Erythroblast (primary cell): ENCODE data around the gene CDK11B.
"Not testable (repeated sequence)": the region's sequence is repeated elsewhere in the genome, so short reads cannot be mapped to it uniquely, and the experiment has no call there.

Experiments
- GATA1 ChIP-seq: IDR thresholded peaks from 2 replicates; pipeline ENCODE4 v1.6.1; 2011; ENCODE audit warnings: low read depth, mild to moderate bottlenecking, control low read depth, low read length, moderate library complexity
- POLR2A ChIP-seq: IDR thresholded peaks from 2 replicates; pipeline ENCODE4 v1.6.1; 2011; ENCODE audit warnings: mild to moderate bottlenecking, low read length

GRCh38 chr1:1664318-1664717 lies 5.5 kb upstream of the CDK11B start:
- not testable (repeated sequence) for TF ChIP-seq POLR2A, GATA1
